ACHN (cell line): ENCODE results near the gene NEK11.
A peak's percentile ranks its signal among the peaks of the same experiment; 100 is the strongest.

Experiments
- DNase-seq: peaks from one replicate; pipeline ENCODE4 v3.0.0-alpha.2; 2015
- in situ Hi-C: cut with HindIII; loops from 2 replicates; pipeline ENCODE4 v1.10.0; 2017; ENCODE audit warnings: low sequenced_read_pairs, low pct_ligation_motif_present, low pct_unique_long_range_greater_than_20kb

Gene NEK11

DNA sequence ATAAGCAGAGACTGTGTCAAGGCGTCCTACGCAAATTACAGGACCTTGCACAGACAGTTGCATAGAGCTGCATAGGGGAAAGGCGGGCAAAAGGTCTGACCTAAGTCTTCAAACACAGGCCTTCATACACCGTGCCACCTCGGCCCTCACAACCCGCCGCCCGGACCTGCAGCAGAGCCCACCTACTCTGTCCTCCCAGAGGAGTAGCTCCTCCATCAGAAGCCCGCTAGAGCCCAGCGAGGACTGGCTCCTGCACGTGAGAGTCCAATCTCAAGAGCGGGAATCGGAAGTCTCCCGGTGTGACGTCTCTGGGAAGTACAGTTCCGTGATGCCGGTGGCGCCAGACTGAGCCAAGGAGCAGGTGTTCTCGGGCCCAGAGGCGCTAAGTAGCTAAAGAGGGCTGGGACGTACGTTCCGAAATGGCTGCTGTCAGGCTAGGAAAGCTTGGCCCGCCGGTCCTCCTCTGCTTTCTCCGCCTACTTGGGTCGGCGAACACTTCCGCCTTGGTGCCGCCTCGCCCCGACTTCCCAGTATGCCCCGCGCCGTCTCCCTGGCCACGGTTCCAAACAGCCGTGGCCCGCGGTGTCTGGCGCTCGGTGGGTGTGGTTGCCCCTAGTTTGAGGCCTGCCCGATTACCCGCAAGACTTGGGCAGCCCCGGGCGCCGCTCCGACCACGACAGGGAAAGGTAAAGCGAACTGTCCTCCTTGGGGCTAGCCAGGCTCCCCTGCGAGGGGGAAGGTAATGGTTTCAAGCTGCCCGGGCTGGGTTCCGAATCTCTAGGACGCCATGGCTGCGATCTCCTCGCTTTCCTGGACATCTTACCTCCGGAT is at the start of gene NEK11, which contains the start of gene ASTE1:
Gene NEK11 (plus strand): TSS at position 557 of the 831 bp plus-strand sequence. CDS start 2,832 bp downstream, outside the sequence.
Gene ASTE1 (minus strand): TSS at position 505 of the 831 bp plus-strand sequence. CDS start 1,519 bp downstream, outside the sequence.
- in situ Hi-C loops: no loop called here
- DNase-seq: peak; percentile 85

DNA sequence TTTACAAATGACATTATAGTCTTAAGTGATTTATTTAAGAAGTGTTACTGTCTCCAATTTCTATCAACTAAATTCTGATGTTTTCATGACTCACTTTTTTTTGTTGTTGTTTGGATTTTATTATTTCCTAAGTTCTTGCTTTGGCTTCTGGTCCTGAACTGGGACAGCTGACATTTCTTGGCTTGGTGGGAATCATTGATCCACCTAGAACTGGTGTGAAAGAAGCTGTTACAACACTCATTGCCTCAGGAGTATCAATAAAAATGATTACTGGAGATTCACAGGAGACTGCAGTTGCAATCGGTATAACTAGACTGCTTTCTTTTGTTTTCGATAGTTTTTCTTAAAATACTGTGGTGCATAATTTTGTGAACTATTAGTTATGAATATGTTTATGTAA is 47.6 kb upstream of the NEK11 start:
- DNase-seq: no peak
- in situ Hi-C loops: no loop called here

DNA sequence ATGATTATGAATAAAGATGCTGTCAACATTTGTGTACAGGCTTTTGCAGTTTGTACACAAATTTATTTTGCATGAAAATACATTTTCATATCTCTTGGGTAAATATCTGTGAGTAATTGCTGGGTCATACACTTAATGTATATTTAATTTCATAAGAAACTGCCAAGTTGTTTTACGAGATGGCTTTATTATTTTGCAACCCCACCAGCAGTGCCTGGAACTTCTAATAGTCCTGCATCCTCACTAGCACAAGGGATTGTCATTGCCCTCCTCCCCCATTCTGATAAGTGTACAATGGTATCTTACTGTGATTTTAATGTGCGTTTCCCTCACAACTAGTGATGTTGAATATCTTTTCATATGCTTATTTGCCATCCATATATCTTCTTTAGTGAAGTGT is 45.2 kb upstream of the NEK11 start:
- in situ Hi-C loops: no loop called here
- no peak for DNase-seq

- no peak for DNase-seq
- in situ Hi-C loops: no loop called here
Measured at GRCh38 chr3:130990282-130990681, 36.4 kb upstream of the NEK11 start.

DNA sequence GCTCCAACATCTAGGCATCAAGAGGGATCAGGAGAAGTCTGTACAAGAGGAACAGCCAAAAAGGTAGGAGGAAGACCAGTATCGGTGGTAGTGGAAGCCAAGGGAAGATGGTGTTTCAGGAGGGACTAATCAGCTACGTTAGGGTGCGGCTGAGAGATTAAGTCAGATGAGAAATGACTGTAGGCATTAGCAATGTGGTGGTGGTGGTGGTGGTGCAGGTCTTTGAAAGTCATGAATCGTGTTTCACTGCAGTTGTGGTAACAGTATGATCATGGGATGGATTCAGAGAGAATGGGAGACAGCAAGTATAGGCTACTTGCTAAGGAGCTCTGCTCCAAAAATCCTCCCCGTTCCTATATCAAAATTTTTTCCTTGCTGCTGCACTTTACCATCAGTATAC is 35.6 kb upstream of the NEK11 start:
- no peak for DNase-seq
- in situ Hi-C loops: no loop called here

DNA sequence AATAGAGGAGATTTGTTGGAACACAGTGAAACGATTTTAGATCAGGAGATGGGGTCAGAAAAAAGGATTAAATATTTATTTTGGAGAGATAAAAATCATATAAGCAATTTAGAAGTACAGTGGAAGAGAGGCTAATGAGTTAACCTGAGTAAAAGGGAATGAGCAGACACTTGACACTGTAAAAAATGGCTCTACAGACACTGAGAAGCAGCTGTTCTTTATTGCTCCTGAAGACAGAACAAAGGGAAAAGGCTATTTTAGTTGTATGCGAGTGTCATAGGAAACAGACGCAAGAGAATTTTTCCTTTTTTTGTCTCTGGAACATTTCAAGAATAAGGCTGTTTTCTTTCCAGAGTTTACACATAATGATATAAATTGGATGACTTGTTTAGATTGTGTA is 34.3 kb upstream of the NEK11 start:
- in situ Hi-C loops: no loop called here
- DNase-seq: no peak

GRCh38 chr3:130997289-130997688 is 29.4 kb upstream of the NEK11 start:
- in situ Hi-C loops: no loop called here
- no peak for DNase-seq

- no peak for DNase-seq
- in situ Hi-C loops: no loop called here
Measured at GRCh38 chr3:131001071-131001470, 25.6 kb upstream of the NEK11 start.

DNA sequence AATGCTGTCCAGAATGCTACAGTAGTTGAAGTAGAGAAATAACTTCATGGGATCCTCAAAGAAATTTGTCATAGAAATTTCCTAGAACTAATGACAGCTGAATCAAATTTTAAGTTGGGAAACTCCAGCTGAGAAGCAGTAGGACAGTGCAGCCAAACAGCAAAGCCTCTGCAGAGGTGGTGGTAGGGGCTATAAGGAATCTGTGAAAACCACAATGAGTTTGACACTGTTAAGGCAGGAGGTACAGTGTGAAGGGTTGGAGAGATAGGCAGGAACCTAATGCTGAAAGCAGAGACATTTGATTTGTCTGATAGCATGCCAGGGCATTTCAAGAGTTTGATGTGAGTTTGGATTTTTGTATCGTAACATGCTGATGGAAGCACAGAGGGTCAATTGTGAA is 22.1 kb upstream of the NEK11 start:
- in situ Hi-C loops: no loop called here
- DNase-seq: no peak

GRCh38 chr3:131007256-131007655 is 19.4 kb upstream of the NEK11 start:
- DNase-seq: no peak
- in situ Hi-C loops: no loop called here

- no peak for DNase-seq
- in situ Hi-C loops: no loop called here
Measured at GRCh38 chr3:131007782-131008181, 18.9 kb upstream of the NEK11 start.

DNA sequence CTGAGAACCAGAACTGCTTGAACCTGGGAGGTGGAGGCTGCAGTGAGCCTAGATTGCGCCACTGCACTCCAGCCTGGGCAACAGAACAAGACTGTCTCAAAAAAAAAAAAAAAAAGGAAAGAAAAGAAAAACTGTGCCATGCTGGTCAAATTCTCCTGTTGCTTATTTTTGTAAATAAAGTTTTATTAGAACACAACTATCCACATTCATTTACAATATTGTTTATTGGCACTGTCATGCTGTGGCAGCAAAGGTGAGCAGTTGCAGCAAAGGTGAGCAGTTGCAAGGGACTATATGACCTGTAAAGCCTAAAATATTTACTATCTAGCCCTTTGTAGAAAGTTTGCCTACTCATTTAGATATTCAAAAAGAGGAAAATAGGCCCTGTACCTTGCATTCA is 18.4 kb upstream of the NEK11 start:
- in situ Hi-C loops: no loop called here

GRCh38 chr3:131009698-131010097 is 17.0 kb upstream of the NEK11 start:
- in situ Hi-C loops: no loop called here
- no peak for DNase-seq

More for the DNA sequence above, 18.4 kb upstream of the NEK11 start:
- no peak for DNase-seq

DNA sequence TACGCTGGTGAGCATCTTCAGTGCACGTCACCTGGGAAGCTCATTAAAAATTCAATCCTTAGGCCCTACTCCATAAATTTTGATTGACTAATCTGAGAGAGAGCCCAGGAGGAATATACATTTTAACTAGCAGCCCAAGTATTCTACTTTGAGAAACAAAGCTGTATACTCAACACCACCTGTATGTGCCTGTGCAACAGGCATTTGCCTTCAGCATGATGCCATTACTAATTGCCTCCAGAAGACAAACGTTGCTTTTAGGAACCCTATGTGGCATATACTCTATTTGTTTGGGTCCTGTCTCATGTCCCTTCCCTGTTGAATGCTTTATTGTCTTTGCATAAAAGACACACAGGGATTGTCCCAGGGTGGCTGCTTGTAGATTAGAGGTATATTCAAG is 7.7 kb upstream of the NEK11 start:
- in situ Hi-C loops: no loop called here
- DNase-seq: no peak

DNA sequence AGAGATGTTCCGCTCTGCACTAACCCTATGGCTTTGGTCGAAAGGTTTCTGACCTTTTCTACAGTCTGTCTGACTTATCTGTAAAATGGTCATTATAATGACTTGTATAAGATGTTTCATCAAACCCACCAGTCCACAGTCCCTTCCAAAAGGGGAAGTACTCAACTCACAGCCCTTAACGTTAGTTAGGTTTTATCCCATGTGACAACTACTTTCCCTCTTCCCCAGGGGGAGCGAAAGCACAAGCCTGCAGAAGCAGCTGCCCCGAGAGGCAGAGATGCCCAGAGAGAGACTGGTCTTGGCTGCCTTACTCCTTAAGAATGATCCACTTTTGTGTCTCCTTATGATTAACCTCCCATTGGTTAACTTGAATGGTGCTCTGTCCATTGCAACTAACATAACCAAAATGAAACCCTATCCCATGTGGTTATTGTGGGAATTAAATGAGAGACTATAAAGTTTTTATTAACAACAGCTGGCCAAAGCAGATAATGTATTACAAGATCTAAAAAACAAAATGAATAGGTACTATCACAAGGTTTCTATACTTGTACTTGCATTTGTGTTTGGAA is 6.5 kb upstream of the NEK11 start:
- no peak for DNase-seq
- in situ Hi-C loops: no loop called here

GRCh38 chr3:131025539-131025938 is 1.1 kb upstream of the NEK11 start:
- in situ Hi-C loops: no loop called here
- DNase-seq: no peak

- DNase-seq: no peak
- in situ Hi-C loops: no loop called here
Measured at GRCh38 chr3:131028844-131029243, 2.2 kb downstream of the NEK11 start.

DNA sequence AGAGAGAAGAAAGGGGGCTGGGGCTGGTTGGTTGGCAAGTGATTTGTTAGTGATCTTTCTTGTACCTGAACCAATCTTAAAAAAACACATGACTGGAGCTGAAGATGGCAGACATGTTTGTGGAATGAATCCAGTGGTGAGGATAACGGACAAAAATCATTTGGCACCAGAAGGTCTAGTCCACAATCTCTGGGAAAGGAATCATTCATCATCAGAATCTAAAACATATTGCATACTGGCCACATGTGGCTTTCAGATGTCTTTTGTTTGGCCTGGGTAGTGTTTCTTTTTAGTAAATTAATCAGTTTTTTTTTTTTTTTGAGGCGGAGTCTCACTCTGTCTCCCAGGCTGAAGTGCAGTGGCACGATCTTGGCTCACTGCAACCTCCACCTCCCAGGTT is 5.0 kb downstream of the NEK11 start:
- DNase-seq: no peak
- in situ Hi-C loops: no loop called here

GRCh38 chr3:131033480-131034080 is 6.9 kb downstream of the NEK11 start:
- in situ Hi-C loops: no loop called here
- peak; percentile 56 for DNase-seq
